Fibroblast of upper back skin (primary cell): ENCODE measurements around the gene GFOD2.

Experiments
- DNase-seq: peaks from one replicate; pipeline ENCODE4 v3.0.0-alpha.2; 2013

The GFOD2 gene

GRCh38 chr16:67731071-67731752 lies 12.1 kb upstream of the GFOD2 start:
- no peak for DNase-seq

GRCh38 chr16:67730326-67730725 lies 11.2 kb upstream of the GFOD2 start:
- DNase-seq, result no peak

DNA sequence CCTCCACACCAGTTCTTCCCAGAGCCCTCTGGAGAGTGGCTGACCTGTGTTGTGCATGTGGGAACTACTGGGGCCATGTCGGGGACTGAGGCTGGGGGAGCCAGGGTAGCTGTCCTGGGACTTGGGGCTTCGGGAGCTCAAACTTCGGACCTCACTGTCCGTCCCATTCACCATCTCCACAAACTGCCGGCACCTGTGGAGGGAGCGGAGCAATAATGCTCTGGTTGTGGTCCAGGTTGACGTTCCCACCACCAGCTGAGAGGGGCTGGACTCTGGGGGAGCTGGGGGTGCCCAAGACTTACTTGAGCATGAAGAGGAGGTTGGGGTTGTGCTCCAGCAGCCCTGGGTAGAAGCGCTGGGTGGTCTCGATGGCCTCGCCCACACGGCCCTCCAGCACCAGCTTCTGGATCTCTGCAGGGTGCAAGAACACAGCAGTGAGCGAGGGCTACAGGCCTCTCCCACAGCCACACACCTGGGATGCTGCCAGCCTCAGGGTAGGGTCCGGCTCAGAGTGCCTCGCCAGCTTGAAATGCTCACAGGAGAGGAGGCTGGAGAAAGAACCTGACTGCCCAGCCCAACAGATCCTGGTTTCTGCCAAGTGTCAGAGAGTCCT lies 10.6 kb upstream of the GFOD2 start:
- no peak for DNase-seq

DNA sequence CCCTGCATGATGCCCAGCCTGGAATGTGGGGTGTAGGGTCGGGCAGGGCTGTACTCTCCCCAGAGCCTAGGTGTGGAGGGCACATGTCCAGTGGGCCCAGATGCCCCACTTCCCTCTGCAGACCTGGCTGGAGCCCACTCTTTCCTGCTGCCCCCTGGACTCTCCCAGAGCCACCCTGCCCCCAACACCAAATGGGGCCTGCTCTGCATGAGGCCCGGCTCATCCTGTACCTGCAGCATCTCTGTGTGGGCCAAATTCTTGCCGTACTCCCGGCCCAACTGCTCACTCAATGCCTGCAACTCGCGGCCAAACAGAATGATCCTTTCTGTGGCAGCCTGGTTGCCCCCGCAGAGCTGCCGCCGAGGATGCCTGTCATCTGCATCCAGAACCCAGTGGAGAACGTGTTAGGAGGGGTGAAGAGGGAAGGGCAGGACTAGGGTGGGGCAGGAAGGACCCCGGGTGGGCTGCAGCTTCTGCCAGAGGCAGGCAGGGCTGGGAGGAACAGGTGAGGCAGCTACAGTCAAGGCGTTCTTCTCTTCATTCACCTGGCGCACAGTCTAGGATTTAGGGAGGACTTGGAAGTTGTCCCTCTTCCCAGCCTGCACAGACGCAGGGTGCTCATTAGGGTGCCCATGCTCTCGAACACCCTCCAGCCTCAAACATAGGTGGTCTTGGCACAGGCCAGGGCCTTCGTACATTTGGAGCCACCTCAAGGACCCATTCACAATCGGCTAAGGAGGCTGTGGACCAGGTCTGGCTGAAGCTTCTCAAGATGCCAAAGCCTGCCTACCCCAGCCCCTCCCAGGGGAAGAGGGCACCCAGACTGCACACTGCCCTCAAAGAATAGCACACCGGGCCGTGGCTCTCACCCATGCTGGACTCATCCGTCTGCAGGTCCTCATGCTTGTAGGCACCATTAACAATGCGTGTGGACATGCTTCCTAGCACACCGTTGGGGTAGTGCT lies 8.7 kb upstream of the GFOD2 start:
- no peak for DNase-seq

- DNase-seq, result no peak
These were observed 7.3 kb upstream of the GFOD2 start for GRCh38 chr16:67726106-67727034.

GRCh38 chr16:67723911-67724305 lies 4.8 kb upstream of the GFOD2 start:
- no peak for DNase-seq

GRCh38 chr16:67723151-67723910 lies 4.2 kb upstream of the GFOD2 start:
- peak; percentile 41 for DNase-seq

DNA sequence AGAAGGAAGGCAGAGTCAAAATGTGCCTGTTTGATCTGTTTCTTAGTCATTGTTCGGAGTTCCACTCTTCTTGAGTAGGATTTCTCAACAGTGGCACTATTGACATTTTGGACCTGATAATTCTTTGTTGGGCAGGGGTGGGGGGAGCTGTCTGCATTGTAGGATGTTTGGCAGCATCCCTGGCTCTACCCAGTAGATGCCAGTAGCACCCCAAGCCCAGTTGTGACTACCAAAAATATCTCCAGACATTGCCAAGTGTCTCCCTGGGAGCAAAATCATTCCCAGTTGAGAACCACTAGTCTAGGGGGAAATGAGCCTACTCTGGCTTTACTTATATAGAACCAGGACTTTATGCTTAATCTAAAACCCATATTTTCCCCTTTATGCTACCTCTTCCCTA lies 1.1 kb upstream of the GFOD2 start:
- no peak for DNase-seq

GRCh38 chr16:67719778-67720144 lies 645 bp upstream of the GFOD2 start:
- DNase-seq, result peak; percentile 51

DNA sequence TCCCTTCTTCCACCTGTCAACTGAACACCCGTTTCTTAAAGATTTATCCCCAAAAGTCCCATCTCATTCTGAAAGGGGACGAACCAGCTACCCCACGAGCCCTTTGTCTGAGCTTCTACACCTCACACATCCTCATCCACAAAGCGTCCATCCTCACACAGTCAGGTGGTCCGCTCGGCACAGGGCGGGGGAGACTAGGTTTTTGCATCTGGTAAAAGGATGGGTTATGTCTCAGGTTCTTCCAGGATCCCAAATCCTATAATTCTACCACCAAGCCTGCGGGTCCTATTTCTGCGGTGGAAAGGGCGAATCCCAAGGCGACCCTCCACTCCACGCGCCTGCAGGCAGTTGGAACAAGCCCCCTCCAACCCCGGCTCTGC lies 458 bp downstream of the GFOD2 start:
- no peak for DNase-seq

DNA sequence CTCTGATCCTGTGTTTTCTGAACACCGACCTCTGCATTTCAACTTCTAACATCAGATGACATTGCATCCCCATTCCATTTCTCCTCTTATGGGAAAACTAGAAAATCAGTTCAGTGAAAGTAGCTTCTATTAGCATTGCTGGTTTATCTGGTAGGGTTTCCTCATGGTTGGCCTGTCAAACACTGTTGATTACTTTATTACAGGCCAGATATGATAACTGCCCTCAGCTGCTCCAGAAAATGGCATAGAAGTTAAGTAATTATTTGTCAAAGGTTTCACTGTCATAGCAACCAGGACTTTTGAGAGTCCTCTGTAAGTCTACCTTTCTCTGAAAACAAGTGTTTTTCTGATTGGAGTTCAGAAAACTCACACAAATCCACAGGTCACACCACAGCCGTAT lies 3.0 kb downstream of the GFOD2 start:
- no peak for DNase-seq

DNA sequence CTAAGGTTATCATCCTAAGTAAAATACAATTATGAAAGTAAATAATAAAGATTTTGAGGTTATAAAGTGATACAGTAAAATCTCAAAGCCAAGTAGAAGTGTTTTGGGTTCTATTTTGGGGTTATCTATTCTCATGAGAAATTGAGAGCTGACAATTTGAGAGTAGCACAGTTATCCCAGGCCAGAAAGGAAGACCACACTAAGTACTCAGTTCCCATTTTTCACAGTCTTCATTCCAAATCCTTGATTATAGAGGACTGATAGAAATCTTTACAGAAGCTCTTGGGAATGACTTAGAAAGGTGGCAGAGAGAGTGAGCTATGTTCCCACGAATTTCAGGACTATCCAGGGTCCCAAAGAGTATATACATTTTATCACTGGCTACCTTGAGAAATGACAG lies 4.6 kb downstream of the GFOD2 start:
- no peak for DNase-seq

GRCh38 chr16:67713647-67714273 lies 5.4 kb downstream of the GFOD2 start:
- no peak for DNase-seq

DNA sequence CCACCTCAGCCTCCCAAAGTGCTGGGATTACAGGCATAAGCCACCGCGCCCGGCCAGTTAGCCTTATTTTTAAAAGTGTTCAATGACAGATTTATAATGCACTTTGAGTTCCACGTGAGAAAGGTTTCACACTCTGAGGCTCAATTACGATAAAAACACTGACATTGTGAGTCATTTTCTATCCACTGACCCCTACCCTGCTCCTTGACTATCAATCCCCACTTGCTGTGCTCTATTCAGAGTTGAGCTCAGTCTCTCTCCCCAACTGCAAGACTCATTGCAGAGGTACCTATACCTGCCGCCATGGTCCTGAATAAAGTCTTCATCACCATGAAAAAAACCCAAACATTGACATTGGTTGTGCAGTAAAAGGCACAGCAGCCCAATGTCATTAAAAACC lies 8.5 kb downstream of the GFOD2 start:
- no peak for DNase-seq

- DNase-seq, result no peak
These were observed 10.1 kb downstream of the GFOD2 start for GRCh38 chr16:67709050-67709449.

- DNase-seq, result no peak
These were observed 10.7 kb downstream of the GFOD2 start for GRCh38 chr16:67708368-67708771.

DNA sequence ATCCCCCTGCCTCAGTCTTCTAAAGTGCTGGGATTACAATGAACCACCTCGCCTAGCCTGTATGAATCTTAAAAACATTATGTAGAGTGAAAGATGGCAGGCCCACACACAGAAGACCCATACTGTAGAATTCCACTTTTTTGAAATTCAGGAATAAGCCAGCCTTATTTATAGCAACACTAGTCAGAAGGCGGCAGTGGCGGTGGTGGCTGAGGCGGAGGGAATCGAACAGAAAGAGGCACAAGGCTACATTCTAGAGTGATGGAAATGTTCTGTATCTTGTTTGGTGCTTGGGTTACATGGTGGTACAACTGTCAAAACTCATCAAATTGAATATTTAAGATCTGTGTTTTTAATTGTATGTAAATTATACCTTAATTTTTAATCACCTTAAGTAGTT lies 11.3 kb downstream of the GFOD2 start:
- DNase-seq, result no peak

- no peak for DNase-seq
These were observed 11.9 kb downstream of the GFOD2 start for GRCh38 chr16:67707210-67707609.

- DNase-seq, result no peak
These were observed 15.0 kb downstream of the GFOD2 start for GRCh38 chr16:67704110-67704509.

DNA sequence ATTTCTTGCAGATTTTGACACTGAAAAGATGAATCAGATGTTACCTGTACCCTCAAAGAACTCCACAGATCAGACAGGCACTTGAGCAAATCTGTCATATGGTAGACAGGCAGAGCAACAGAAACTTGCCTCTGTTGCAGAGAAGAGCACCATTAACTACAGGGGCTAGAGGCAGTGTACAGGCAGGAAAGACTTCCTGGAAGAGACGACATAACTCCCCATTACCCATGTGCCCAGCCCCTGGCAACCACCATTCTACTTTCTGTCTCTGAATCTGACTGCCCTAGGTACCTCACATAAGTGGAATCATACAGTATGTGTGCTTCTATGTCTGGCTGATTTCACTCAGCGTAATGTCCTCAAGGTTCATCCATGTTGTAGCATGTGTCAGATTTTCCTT lies 15.5 kb downstream of the GFOD2 start:
- no peak for DNase-seq

GRCh38 chr16:67702130-67702529 lies 17.0 kb downstream of the GFOD2 start:
- no peak for DNase-seq

DNA sequence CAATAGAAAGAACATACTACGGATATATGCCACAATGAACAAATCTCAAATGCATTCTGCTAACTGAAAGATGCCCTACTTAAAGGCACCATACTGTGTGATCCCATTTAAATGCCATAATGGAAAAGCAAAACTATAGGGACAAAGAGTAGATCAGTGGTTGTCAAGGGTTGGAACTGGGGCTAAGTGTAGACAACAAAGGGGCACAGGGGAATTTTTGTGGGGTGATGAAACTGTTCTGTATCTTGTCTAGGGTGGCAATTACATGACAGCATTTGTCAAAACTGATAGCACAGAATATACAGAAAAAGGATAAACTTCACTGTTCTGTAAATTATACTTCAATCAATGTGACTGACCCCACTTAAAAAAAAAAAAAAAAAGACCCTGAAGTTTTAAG lies 17.7 kb downstream of the GFOD2 start:
- no peak for DNase-seq
